ENCODE data around the gene IPPK.

Gene IPPK

DNA sequence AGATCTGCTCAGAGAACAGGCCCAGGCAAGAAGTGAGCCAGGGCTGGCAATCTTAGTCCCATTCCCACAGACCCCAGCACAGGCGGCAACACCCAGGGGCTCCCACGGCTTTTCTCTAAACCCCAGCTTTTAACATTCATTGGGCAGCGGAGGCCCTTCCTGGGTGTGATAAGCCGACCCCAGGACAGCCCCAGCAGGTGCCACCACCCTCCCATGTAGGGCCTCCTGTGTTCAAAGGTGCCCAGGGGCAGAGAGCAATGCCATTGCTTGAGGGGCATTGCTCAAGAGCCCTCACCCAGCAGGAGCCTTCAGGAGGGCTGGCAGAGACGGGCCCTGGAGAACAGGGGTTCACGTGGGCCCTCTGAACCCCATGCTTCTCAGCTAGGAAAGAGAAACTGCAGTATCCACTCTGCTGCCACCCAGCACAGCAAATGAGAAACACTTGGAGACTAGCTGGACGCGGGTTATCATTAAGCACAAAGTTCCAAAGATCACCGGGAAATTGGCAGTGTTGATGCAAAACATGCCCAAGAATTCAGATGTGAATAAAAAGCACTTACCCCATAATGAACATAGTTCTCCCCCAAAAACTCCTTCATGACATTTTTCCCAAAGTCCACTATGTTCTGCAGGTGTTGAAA lies 13.9 kb downstream of the IPPK start:
- no peak for DNase-seq (ENCODE audit: low read depth)

DNA sequence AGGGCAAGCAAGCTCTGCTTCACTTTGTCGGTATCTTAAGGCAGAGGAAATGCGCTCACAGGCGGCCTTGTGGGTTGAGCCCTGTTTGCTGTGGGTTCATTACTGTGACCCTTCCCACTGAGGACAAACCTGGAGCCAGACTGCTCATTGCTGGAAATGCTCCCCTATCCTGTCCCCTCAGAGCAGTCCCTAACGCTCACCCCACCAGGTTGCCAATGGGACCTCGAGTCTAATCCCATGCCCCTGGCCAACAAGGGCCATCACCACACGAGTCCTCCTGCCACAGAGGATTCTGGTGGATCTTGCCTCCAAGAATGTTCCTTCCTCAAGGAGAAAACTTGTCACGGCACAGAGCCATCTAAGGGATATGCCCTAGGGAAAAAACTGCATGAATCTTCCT lies 14.6 kb downstream of the IPPK start:
- DNase-seq (ENCODE audit: low read depth), result no peak

DNA sequence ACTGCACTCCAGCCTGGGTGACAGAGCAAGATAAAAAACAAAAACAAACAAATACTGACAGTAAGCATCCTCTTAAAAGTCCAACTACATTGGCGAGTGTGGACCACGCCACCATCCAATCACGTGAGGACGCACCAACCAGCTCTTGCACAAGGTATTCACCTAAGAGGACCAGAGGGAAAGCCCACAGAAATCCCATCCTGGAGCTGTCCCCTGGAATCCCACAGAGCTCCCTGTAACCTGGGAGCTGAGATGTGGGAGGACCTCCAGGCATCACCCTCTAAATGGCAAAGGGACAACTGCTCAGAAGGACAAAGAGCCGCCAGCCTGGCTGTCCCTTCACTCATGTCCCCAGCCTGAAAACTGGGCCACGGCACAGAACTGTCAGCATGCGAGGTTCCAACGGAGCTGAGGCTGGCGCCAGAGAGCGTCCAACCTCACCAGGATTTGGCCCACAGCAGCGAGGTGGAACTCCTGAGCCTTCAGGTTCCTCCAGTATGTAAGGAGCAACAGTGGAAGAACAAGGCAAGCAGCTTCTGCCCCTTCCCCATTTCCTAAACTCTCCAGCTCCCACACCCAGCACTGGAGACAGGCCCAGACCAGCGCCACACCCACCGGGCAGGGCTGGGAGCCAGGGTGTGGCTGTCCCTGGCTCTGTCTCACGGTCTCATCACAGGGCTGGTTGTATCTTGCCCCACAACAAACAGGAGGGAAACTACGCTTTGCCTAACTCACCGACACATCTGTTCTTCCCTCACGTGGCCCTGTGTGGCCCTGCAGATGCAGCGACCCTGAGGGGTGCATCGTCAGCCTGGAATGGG lies 15.2 kb downstream of the IPPK start:
- DNase-seq (ENCODE audit: low read depth), result no peak

DNA sequence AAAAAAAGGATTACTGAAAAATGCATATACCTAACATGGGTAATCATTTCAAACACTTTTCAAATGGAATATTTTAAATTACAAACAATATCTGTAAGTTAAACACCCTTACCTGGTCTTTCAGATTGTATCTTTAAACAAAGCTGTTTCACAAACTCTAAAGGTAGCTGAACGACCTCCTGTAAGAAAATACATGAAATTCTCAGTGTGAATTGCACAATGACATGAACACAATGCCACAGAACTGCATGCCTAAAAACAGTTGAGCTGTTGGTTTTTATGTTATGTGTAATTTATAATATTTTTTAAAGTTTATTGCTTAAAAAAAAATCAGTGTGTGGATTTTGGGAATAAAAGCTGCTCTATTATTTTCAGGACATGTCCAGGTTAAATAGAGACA lies 17.5 kb downstream of the IPPK start:
- no peak for DNase-seq (ENCODE audit: low read depth)

DNA sequence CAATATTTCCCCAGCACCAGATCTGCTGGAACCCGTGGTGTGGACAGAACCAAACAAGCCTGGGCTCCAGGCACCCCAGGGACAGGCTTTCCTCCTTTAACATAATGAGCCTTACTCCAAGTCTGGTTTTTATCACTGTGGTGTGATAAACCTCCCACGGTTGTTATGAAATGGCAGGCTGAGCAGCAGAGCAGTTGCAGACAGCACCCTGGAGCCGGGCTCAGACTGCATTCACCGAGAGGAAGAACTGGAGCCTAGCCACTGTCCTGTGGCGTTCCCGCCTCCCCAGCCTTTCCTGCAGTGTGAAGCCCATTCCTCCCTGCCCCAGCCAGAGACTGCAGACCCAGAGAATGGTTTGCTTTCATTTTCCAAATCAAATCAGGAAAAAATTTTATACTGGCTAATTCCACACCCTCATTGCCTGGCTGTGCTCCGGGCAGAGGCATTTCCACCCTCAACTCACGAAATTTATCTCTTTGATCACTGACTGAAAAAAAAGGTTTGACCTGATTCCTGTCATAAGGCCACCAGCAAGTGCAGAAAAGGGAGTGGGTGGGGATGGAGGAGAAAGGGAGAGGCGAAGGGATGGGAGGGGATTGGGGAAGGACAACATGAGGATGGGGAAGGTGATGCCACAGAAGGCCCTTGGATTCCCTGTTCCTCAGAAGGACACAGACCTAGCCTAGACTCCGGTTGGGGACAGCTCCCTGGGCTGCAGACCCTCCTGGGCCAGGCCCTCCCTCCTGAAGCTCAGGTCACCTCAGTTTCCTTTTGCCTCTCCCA lies 18.9 kb downstream of the IPPK start:
- DNase-seq (ENCODE audit: low read depth), result no peak

DNA sequence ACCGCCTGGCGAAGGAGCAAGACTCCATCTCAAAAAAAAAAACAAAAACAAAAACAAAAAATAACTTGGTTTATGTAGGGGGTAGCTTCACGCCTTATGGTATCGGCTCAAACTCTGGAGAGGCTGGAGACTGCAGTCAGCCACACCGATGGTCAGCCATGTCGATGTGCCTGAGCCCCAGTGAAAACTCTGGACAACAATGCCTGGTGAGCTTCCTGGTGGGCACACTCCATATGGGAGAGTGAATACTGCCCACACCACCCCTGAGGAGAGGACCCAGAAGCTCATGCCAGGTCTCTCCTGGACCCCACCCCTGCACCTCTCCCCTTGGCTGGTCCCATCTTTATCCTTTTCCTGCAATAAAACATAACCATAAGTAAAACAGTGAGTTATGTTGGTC lies 19.6 kb downstream of the IPPK start:
- DNase-seq (ENCODE audit: low read depth), result no peak

DNA sequence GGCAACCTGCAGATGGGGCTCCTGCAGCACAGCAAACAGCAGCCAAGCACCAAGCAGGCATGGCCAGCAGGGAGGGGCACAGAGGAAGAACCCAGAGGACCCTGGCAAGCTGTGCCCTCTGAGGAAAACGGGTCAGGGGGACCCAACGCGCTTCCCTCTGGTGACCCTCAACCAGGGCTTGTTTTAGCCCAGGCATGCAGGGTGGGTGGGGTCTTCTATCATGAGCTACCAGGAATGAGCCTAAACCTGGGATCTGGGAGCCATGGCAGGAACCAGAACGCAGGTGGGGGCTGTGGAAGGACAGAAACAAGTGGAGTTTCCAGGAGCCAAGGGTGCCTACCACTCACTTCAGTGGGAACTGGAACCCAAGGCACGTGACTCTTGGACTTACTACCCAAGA lies 20.9 kb downstream of the IPPK start:
- DNase-seq (ENCODE audit: low read depth), result no peak

DNA sequence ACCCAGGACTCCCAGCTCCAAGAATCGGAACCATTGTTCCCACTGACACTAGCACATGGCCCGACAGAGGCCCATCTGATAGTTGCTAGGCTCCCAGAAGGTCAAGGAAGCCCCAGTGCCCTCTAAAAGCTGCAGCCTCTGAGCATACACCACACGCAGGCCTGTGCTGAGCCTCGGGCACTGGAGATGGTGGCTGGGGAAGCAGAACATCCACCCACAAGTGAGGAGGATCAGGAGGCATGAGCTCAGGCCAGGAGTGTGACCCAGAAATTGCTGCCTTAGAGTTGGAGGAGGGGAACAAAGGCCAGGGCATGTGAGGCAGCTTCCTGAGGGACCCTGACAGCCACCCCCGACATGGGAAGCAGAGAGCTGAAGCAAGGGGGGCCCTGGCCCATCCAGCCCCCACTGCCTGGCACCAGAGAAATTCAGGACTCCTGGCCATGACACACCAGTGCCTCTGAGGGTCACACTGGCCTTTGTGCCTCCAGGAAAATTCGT lies 21.4 kb downstream of the IPPK start:
- DNase-seq (ENCODE audit: low read depth), result no peak

DNA sequence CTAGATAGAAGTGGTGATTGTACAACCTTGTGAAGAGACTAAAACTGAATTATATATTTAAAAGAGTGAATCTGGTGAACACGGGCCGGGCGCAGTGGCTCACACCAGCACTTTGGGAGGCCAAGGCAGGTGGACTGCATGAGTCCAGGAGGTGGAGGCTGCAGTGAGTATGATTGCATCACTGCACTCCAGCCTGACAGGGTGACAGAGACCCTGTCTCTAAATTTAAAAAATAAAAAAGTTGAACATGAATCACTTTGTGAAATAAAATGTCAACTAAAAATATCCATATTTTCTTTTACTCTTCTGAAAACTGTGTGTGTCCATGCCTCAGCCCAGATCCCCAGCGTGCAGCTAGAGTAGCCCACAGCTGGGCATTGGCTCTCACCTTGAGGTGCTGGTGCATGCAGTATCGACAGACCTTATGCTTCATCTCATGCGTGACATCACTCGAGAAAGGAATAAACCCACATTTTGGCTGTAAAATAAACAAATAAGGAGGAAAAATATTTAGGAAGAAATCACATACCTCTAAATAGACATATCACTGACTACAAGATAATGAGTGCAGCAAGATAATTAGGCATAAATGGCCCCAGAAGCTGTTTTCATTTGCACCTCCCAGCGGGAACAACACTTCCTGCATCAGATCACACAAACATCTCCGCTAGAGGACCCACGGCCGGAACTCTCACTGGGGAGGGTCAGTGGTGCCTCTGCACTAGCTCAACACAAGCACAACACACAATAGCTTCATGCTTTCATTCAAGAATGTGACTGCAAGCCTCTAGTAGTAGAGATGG lies 22.1 kb downstream of the IPPK start:
- DNase-seq (ENCODE audit: low read depth), result no peak

DNA sequence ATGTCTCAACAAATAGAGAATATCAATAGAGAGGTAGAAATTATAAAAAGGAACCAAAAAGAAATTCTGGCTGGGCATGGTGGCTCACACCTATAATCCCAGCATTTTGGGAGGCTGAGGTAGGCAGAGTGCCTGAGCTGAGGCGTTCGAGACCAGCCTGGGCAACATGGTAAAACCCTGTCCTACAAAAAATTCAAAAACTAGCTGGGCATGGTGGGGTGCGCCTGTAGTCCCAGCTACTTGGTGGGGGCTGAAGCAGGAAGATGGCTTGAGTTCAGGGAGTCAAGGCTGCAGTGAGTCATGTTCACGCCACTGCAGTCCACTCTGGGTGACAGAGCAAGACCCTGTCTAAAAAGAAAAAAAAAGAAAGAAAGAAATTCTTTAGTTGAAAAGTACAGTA lies 24.9 kb downstream of the IPPK start:
- DNase-seq (ENCODE audit: low read depth), result no peak

DNA sequence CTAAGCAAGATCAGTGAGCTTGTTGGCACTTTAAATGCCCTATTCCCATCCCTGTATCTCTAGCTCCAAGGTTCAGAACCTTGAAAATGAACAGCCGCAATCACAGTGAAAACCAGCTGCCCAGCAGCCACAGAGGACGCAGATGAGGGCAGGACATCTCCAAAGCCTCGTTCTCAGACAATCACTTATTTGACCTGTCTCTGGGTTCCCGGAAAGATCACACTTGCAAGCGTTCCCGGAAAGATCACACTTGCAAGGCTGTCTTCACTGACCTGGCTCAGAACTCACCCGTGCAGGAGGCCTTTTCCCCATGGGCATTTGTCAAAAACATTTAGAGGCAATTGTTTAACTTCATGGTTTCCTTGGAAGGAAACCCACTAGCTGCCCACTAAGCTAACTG lies 25.7 kb downstream of the IPPK start:
- DNase-seq (ENCODE audit: low read depth), result no peak

DNA sequence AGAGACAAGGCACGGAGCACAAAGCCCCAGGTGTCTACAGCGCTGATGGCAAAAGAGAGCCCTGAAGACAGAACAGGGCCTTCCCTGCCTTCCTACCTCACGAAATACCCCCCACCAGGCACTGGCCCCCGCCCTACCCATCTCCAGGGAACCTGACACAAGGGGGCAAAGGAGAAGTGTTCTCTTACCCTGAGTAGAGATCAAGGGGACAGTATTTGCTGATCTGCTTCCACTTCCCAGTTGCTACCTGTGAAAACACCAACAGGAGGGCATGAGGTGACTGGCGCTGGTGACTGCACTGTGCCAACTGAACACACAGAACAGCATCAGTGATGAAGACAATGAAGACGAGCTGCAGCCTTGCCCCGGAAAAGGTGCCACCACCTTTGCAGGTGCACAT lies 27.4 kb downstream of the IPPK start:
- no peak for DNase-seq (ENCODE audit: low read depth)

DNA sequence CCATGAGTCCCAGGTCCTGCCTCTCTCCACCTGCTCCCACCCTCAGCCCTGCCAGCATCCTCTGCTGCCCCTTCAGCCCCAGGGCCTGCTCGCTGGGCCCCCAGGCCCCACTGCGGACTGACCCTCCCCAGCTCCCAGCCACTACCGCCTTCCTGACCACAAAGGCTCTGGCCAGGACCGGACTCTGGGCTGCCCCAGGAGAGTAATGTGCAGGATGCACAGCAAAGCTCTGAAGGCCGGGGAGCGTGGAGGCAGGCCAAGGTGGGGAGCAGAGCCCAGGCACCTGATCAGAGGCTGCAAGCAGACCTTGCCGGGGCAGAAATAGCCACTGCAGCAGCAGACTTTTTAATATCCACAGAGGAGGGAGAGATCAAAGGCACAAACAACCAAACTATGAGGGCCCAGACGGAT lies 27.9 kb downstream of the IPPK start:
- DNase-seq (ENCODE audit: low read depth), result no peak

DNA sequence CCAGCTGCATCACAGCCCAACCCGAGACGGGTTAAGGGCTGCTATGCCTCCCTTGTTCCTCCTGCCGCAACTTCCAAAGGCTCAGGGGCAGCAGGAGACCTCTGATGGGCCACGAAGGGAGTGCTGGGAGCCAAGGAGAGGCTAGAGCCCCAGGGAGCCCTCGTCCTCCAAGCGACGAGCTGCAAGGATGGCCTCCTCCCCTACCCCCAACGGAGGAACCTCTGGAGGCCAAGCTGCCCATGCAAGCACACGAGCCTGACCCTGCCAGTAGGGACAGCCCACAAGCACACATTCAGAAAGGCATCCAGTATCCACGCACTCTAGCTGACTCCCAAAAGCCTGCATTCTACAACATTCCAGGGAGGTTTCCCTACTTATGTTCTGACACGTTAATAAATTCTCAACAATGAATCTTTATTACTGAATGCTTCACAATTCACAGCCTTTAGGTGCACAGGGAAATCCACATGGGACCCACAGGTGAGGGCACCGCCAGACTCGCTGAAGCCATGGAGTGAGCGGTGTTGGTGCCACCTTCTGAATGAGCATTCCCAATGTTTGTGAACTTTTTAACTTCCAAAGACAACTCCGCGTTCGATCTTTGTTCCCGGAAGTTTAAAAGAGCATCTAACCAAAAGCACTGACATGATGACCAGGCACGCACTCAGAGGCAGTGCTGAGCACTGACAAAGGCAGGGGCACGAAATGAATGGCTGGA lies 28.7 kb downstream of the IPPK start:
- DNase-seq (ENCODE audit: low read depth), result no peak

DNA sequence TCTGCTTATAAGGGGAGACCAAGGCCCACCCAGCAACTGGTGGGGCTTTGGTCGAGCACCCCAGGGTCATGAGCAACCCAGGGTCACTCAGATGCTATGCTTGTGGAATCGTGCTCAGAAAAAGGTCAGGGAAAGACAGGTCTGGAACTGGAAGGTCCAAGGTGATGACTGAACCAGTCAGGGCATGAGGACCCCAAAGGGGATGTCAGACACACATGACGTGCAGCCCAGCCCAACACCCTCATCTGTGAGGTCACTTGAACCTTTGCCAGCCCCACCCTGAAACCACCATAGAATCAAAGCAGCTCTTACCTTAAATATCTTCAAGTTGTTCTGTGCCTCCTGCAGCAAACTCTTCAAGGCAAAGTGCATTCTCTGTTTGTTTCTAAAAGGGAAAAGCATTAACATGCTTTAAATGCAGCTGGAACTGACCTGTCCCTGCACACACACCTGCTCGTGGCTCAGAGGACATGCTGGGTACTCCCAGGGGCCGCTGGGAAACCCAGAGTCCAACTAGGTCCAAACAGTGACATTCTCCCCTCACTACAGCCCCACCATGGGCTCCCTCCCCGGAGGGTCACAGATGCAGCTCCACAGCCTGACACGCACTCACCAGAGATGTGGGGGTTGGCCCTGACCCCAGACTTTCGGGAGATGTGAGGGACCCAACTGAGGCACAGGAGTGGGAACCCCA lies 29.4 kb downstream of the IPPK start:
- DNase-seq (ENCODE audit: low read depth), result no peak

DNA sequence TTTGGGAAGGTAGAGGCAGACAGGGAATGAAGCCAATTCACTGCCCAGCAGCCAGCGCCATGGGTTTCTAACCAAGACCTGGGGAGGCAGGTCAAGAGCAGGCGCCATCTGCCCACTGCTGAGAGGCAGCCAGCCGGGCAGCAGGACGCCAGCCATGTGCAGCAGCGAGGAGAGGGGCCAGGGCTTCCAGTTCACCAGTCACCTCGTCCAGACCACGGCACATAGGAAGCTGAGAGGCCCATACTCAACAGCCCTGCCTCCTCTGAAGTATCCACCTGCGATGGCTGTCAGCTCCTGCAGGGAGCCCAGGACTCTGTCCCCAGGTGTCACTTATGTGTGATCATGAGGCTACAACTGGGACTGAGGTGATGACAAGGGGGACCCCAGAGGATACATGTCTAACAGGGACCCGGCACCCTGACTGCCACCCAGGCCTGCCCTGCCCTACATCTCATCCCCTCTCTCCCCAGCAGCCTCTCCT lies 30.1 kb downstream of the IPPK start:
- no peak for DNase-seq (ENCODE audit: low read depth)

DNA sequence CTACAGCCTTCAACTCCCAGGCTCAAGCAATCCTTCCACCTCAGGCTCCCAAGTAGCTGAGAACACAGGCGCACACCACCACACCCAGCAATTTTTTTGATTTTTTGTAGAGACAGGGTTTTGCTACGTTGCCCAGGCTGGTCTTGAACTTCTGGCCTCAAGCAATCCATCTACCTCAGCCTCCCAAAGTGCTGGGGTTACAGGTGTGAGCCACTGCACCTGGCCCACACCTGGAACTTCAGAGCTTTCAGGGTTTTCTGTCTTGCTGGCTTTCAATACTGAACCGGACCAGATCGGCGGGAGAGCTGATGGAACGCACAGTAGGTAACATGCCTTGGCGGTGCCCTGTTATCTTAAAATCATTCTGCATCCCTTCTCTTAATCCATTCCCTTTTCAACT lies 30.8 kb downstream of the IPPK start:
- DNase-seq (ENCODE audit: low read depth), result no peak

DNA sequence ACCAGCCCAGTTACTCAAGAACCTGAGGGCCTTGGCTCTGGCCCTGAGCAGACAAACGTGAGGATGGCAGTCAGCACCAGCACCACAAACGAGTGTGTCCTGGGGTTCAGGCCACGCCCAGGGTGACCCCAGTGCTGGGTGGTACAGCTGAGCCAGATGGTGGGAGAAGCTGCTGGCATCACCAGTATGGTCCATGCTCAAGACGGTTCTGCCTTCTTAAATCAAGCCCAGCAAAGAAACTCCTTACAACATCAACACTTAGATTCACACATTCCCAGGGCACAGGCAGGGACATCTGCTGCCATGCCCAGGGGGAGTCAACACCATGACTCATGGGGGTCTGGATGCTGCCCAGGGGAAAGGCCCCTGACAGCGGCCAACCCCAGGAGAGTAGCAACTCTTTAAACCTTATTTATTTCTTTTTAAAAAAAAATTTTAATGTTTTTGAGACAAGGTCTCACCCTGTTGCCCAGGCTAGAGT lies 31.3 kb downstream of the IPPK start:
- no peak for DNase-seq (ENCODE audit: low read depth)

DNA sequence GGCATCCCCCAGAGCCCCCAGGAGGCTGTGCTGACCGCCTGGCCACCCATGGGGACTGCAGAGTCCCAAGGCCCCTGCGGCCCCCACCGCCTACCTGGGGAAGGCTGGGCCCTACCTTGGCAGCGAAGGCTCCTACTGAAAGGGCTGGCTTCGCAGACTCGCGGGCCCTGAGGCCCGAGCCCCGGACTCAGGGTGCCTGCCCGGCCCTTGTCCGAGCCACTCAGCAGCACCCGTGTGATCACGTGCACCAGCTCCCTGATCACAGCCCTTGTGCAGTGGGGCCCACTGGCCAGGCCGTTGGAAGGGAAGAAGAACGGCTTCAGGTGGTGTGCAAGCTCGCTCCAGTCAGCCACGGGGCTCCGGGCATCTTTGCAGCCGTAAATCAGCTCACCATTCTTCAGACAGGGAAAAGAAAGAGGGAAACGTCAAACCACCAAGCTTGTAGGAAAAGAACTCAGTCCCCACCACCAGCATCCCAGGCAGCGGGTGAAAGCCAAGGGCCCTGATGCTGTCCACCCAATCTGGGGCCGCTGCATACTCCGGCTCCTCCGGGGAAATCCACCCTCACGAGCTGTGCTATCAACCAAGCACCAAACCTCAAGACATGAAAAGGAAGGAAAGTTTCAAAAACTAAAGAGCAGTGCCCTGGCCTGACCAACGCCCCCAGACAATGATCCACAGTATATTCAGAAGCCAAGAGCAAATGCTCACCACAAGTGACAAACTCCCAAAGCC lies 31.9 kb downstream of the IPPK start:
- no peak for DNase-seq (ENCODE audit: low read depth)

DNA sequence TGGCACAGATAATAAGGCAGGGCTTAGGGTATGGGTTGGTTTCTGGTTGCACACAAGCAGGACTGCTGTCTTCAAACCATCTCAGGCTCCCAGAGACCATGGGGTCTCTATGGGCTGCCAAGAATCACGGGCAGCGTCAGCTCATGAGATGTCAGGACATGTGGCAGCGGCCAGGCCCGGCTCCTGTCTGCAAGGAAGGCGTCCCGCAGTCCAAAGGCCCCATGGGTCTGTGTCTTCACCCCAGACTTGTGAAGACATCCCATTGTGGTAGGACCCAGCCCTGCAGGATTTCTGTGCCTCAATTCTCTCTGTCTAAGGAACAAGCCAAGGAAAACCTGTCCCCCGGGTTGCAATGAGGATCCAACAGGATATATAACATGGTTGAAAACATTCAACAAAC lies 32.6 kb downstream of the IPPK start:
- no peak for DNase-seq (ENCODE audit: low read depth)

All from GM04504 (cell line).